Adipocyte (in vitro differentiated cells): Measurements from ENCODE around the gene GET3.
A peak's percentile ranks its signal among the peaks of the same experiment; 100 is the strongest.

Experiments used
- DNase-seq: peaks from one replicate; pipeline ENCODE4 v3.0.0-alpha.2; 2015; ENCODE audit warnings: low read depth
- H3K27me3 ChIP-seq: replicated peaks from 2 replicates; pipeline ENCODE4 v1.7.0; 2013; ENCODE audit warnings: mild to moderate bottlenecking, low read length, moderate library complexity; ENCODE audit not compliant: control insufficient read depth, insufficient read depth
- H3K36me3 ChIP-seq: 2 replicates; pipeline ENCODE4 v1.7.0; 2013; ENCODE audit warnings: low read length, mild to moderate bottlenecking, moderate library complexity; ENCODE audit not compliant: control insufficient read depth, insufficient read depth, severe bottlenecking
- H3K4me1 ChIP-seq: 2 replicates; pipeline ENCODE4 v1.7.0; 2013; ENCODE audit warnings: mild to moderate bottlenecking, low read length, moderate library complexity; ENCODE audit not compliant: control insufficient read depth, insufficient read depth
- H3K4me3 ChIP-seq: 2 replicates; pipeline ENCODE4 v1.7.0; 2013; ENCODE audit warnings: mild to moderate bottlenecking, low read length, moderate library complexity
- H3K9ac ChIP-seq: 2 replicates; pipeline ENCODE4 v1.7.0; 2013; ENCODE audit warnings: mild to moderate bottlenecking, low read length, moderate library complexity
- H3K9me3 ChIP-seq: 2 replicates; pipeline ENCODE4 v1.7.0; 2013; ENCODE audit warnings: mild to moderate bottlenecking, low read length, moderate library complexity; ENCODE audit not compliant: control insufficient read depth

Gene GET3

GRCh38 chr19:12733369-12734214, 3.7 kb upstream of the GET3 start:
- peaks cover 25% of the 10 kb centered on the region for H3K4me1 ChIP-seq
- H3K9me3 ChIP-seq = no peaks in the 10 kb centered on the region
- peak overlapping the region; percentile 96 for H3K9ac ChIP-seq
- peak overlapping the region; percentile 92 for H3K4me3 ChIP-seq
- H3K36me3 ChIP-seq = peaks cover 31% of the 10 kb centered on the region
- peak; percentile 65 for DNase-seq
- H3K27me3 ChIP-seq = no peaks in the 10 kb centered on the region

- Histone ChIP-seq H3K9me3 (no peaks in the 10 kb centered on the region), H3K27me3 (no peaks in the 10 kb centered on the region), H3K36me3 (peaks cover 11% of the 10 kb centered on the region), H3K4me1 (peaks cover 17% of the 10 kb centered on the region), H3K9ac (peak overlapping the region; percentile 93), H3K4me3 (peak overlapping the region; percentile 96)
- no peak for DNase-seq
Observed at GRCh38 chr19:12737835-12738351, 596 bp downstream of the GET3 start.

GRCh38 chr19:12745166-12745897, 8.0 kb downstream of the GET3 start:
- no peak overlapping the region for H3K9ac ChIP-seq
- H3K4me1 ChIP-seq = peaks cover 6% of the 10 kb centered on the region
- H3K4me3 ChIP-seq = no peak overlapping the region
- H3K27me3 ChIP-seq = peaks cover 5% of the 10 kb centered on the region
- peaks cover 33% of the 10 kb centered on the region for H3K36me3 ChIP-seq
- H3K9me3 ChIP-seq = no peaks in the 10 kb centered on the region
- no peak for DNase-seq

GRCh38 chr19:12748489-12748888, 11.2 kb downstream of the GET3 start:
- Histone ChIP-seq H3K4me3 (no peak overlapping the region), H3K9me3 (no peaks in the 10 kb centered on the region)
- DNase-seq = no peak

GRCh38 chr19:12749938-12750521, 12.7 kb downstream of the GET3 start:
- H3K4me1 ChIP-seq = peaks cover 9% of the 10 kb centered on the region
- peaks cover 26% of the 10 kb centered on the region for H3K36me3 ChIP-seq
- peaks cover 21% of the 10 kb centered on the region for H3K27me3 ChIP-seq
- H3K4me3 ChIP-seq = no peak overlapping the region
- no peak overlapping the region for H3K9ac ChIP-seq
- peak; percentile 41 for DNase-seq
- no peaks in the 10 kb centered on the region for H3K9me3 ChIP-seq

More at GRCh38 chr19:12748489-12748888, 11.2 kb downstream of the GET3 start:
- Histone ChIP-seq H3K36me3 (peaks cover 30% of the 10 kb centered on the region), H3K4me1 (peaks cover 9% of the 10 kb centered on the region), H3K9ac (no peak overlapping the region), H3K27me3 (peaks cover 17% of the 10 kb centered on the region)

- Histone ChIP-seq H3K27me3 (peaks cover 21% of the 10 kb centered on the region), H3K36me3 (peaks cover 18% of the 10 kb centered on the region), H3K4me1 (peaks cover 9% of the 10 kb centered on the region), H3K9me3 (no peaks in the 10 kb centered on the region), H3K9ac (no peak overlapping the region), H3K4me3 (no peak overlapping the region)
- DNase-seq = no peak
Observed at GRCh38 chr19:12750851-12751250, 13.6 kb downstream of the GET3 start.

GRCh38 chr19:12751635-12752034, 14.3 kb downstream of the GET3 start, which contains the start of gene BEST2:
BEST2 (plus strand) TSS chr19:12751791; CDS start chr19:12752593, 802 bp downstream.
- H3K4me3 ChIP-seq = no peak within 1 kb of the TSS
- peaks cover 11% of the 10 kb centered on the region for H3K36me3 ChIP-seq

GRCh38 chr19:12752056-12752781, 14.9 kb downstream of the GET3 start:
- peaks cover 8% of the 10 kb centered on the region for H3K36me3 ChIP-seq
- no peak overlapping the region for H3K4me3 ChIP-seq
- H3K9me3 ChIP-seq = no peaks in the 10 kb centered on the region
- H3K4me1 ChIP-seq = peaks cover 9% of the 10 kb centered on the region
- no peak for DNase-seq
- H3K27me3 ChIP-seq = peaks cover 21% of the 10 kb centered on the region
- H3K9ac ChIP-seq = no peak overlapping the region

More at GRCh38 chr19:12751635-12752034, 14.3 kb downstream of the GET3 start, which contains the start of gene BEST2:
- Histone ChIP-seq H3K4me1 (peaks cover 9% of the 10 kb centered on the region), H3K9me3 (no peaks in the 10 kb centered on the region), H3K9ac (no peak within 1 kb of the TSS), H3K27me3 (peaks cover 21% of the 10 kb centered on the region)
- no peak for DNase-seq

GRCh38 chr19:12754465-12755196, 17.3 kb downstream of the GET3 start:
- DNase-seq = no peak
- H3K9ac ChIP-seq = no peak overlapping the region
- H3K36me3 ChIP-seq = no peaks in the 10 kb centered on the region
- peaks cover 12% of the 10 kb centered on the region for H3K4me1 ChIP-seq
- no peaks in the 10 kb centered on the region for H3K9me3 ChIP-seq
- peaks cover 21% of the 10 kb centered on the region for H3K27me3 ChIP-seq
- no peak overlapping the region for H3K4me3 ChIP-seq
